ENCODE measurements around the gene PRDM12.

GRCh38 chr9:130668196-130668595 lies 3.8 kb downstream of the PRDM12 start:
- no peak for TF ChIP-seq CTCF (IDR thresholded peaks at IDR 0.05; ENCODE audit: low read depth, low read length)
- TF ChIP-seq POLR2A (IDR thresholded peaks at IDR 0.05; ENCODE audit: extremely low read depth, insufficient read length): no peak

Data from NB4 (cell line).